Heart right ventricle (tissue), 16 donors: Measurements from ENCODE around the gene MTCH2. TPM values are rescaled to one million over a fixed set of nuclear protein-coding genes. Genes with fewer than 3 reads are reported as not detected.
"Not testable (repeated sequence)": the region's sequence is repeated elsewhere in the genome, so short reads cannot be mapped to it uniquely, and the experiment has no call there.

ENCODE experiments used
- ATAC-seq, 8 donors: fragments of 200-7000 bp; cut with Tn5 transposase; one replicate each; pipeline ENCODE4 v1.9.1; 2020; ENCODE audit warnings: mild to moderate bottlenecking in 8 of 8, moderate library complexity in 8 of 8, moderate number of reproducible peaks in 1 of 8
- DNase-seq, 2 donors: peaks; one replicate each; pipeline ENCODE4 v3.0.0-alpha.2; 2020
- H3K27ac ChIP-seq, 10 donors: fragments of 200-600 bp; sonication (generic) in 2 of 10; one replicate each; pipeline versions ENCODE4 v1.5.0 to v1.8.0; 2020 to 2022; ENCODE audit warnings: mild to moderate bottlenecking in 3 of 10
- H3K27me3 ChIP-seq, 7 donors: fragments of 200-600 bp; one replicate each; pipeline ENCODE4 v1.8.0; 2021 to 2022; ENCODE audit warnings: mild to moderate bottlenecking in 2 of 7
- H3K36me3 ChIP-seq, 9 donors: fragments of 200-600 bp; sonication (generic) in 1 of 9; one replicate each; pipeline versions ENCODE4 v1.5.0 to v1.8.0; 2020 to 2022; ENCODE audit warnings: mild to moderate bottlenecking in 2 of 9
- H3K4me1 ChIP-seq, 9 donors: fragments of 200-600 bp; sonication (generic) in 1 of 9; one replicate each; pipeline versions ENCODE4 v1.5.0 to v1.8.0; 2020 to 2022; ENCODE audit warnings: mild to moderate bottlenecking in 4 of 9
- H3K4me3 ChIP-seq, 10 donors: fragments of 200-600 bp; sonication (generic) in 2 of 10; one replicate each; pipeline versions ENCODE4 v1.5.0 to v1.8.0; 2020 to 2022; ENCODE audit warnings: mild to moderate bottlenecking in 7 of 10, moderate library complexity in 2 of 10
- H3K9me3 ChIP-seq, 11 donors: fragments of 200-600 bp in 10 of 11; sonication (generic) in 2 of 11; one replicate each; pipeline versions ENCODE4 v1.5.0 to v1.8.0; 2013 to 2022; ENCODE audit warnings: mild to moderate bottlenecking in 2 of 11, control low read depth in 1 of 11, moderate library complexity in 1 of 11
- WGBS, 2 donors: extraction: QIAGEN DNeasy Blood & Tissue Kit; methylation state at CpG; one replicate each; pipeline ENCODE4 v1.1.7; 2013; ENCODE audit warnings: inconsistent platforms in 1 of 2; 5-methylcytosine and 5-hydroxymethylcytosine counted together
- intact Hi-C, 10 donors: fragments of 100-400 bp; cut with DNase I; formaldehyde crosslinking; loops; one replicate each; pipeline versions ENCODE4 v1.11.1 to v1.14.2; 2022
- polyA plus RNA-seq, 2 donors: library from polyadenylated mRNA; stranded (reverse); fragments of 200-250 nt; gene quantifications; one replicate each; pipeline ENCODE4 v1.2.3, GENCODE V29; 2013
- total RNA-seq, 10 donors: library from RNA; stranded (reverse); fragmentation: NEBNext Ultra II Directional in 3 of 10; extraction: Animal tissue kit (Norgen Biotek cat#: 25700) in 3 of 10; gene quantifications; one replicate each; pipeline versions ENCODE4 v1.2.1 to v1.2.4, GENCODE V29; 2021 to 2023
- TF ChIP-seq, protein P1 (sequence below), 9 donors: fragments of 200-600 bp; sonication (generic) in 2 of 9; IDR thresholded peaks; one replicate each; pipeline versions ENCODE4 v1.5.0 to v1.8.0; 2021 to 2022; ENCODE audit warnings: antibody characterized with exemption in 9 of 9, mild to moderate bottlenecking in 5 of 9, moderate library complexity in 1 of 9
- donor health status: Arrhythmogenic right ventricular cardiomyopathy.
- donor health status: ischemic (EF 13 %, LVEDD 7.1; RV severe dilation, severe dysfunction).
- donor health status: healthy with polysubstance abuse.
- donor health status: DM: no; HTN: yes; CAD: no.
- donor health status: DM: no; HTN: no; CAD: no.
- donor health status: ischemic (EF 25% LVEDD 6.9; RV normal size, moderate dysfunction).
- donor health status: ischemic (EF 25% LVEDD 5.7; RV mildly dilated, moderate dysfunction).
- donor health status: healthy.
- donor health status: DM: yes; HTN: yes; CAD: no.
- donor health status: Ischemic cardiomyopathy.
- donor health status: ischemic (EF 35%, LVEDD 5.7; RV mildly dilated, moderate dysfunction).
- donor health status: nonischemic (EF 11% LVEDD 7.7; RV severe dilation, severe dysfunction).
- donor health status: DM: yes; HTN: yes; CAD: no.
- donor health status: PGD.
- donor health status: ischemic (EF 29% LVEDD 5.4; RV normal size, mild dysfunction).
- donor health status: nonischemic (EF 23%, LVEDD 6.1; RV moderate dilation, normal function).

The MTCH2 gene
- total and polyA plus RNA-seq, 12 donors: 23.8 to 137 (median 104) TPM

DNA sequence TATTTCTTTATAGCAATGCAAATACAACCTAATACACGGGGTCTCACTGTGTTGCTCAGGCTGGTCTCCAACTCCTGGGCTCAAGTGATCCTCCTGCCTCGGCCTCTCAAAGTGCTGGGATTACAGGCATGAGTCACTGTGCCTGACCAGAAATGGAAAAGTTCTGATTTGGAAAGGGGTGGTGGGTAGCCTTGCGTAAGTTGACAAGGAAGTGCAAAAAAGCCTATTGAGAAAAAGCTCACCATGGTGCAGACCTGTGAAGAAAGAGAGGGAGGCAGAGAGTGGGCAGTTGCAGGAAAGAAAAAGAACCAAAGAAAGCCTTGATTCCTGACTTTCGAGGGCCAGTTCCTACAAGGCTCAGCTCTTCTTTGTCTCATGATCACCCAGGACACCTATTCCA lies 45.8 kb upstream of the MTCH2 start:
- no peaks in the 10 kb centered on the region for H3K4me1 ChIP-seq
- H3K27ac ChIP-seq: no peak overlapping the region
- ATAC-seq: no peak
- no peaks in the 10 kb centered on the region for H3K9me3 ChIP-seq
- intact Hi-C loops: no loop called here
- DNase-seq: no peak
- no peaks in the 10 kb centered on the region for H3K36me3 ChIP-seq
- H3K4me3 ChIP-seq: no peak overlapping the region
- 94 to 95% methylated on average over 4 of the region's 4 CpGs for WGBS, 2 donors
- TF ChIP-seq, protein P1, sequence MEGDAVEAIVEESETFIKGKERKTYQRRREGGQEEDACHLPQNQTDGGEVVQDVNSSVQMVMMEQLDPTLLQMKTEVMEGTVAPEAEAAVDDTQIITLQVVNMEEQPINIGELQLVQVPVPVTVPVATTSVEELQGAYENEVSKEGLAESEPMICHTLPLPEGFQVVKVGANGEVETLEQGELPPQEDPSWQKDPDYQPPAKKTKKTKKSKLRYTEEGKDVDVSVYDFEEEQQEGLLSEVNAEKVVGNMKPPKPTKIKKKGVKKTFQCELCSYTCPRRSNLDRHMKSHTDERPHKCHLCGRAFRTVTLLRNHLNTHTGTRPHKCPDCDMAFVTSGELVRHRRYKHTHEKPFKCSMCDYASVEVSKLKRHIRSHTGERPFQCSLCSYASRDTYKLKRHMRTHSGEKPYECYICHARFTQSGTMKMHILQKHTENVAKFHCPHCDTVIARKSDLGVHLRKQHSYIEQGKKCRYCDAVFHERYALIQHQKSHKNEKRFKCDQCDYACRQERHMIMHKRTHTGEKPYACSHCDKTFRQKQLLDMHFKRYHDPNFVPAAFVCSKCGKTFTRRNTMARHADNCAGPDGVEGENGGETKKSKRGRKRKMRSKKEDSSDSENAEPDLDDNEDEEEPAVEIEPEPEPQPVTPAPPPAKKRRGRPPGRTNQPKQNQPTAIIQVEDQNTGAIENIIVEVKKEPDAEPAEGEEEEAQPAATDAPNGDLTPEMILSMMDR (IDR thresholded peaks at IDR 0.05): no peak
- H3K27me3 ChIP-seq: no peaks in the 10 kb centered on the region

DNA sequence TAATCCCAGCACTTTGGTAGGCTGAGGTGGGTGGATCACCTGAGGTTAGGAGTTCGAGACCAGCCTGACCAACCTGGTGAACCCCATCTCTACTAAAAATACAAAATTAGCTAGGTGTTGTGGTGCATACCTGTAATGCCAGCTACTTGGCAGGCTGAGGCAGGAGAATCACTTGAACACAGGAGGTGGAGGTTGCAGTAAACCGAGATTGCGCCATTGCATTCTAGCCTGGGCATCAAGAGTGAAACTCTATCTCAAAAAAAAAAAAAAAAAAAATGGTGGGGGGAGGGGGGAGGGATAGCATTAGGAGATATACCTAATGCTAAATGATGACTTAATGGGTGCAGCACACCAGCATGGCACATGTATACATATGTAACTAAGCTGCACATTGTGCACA lies 44.3 kb upstream of the MTCH2 start:
- H3K9me3 ChIP-seq, ATAC-seq, H3K36me3 ChIP-seq, H3K27ac ChIP-seq, H3K4me3 ChIP-seq, H3K4me1 ChIP-seq, intact Hi-C loops, DNase-seq, H3K27me3 ChIP-seq: not testable (repeated sequence)
- 95% methylated on average over 3 of the region's 3 CpGs for WGBS, 2 donors

DNA sequence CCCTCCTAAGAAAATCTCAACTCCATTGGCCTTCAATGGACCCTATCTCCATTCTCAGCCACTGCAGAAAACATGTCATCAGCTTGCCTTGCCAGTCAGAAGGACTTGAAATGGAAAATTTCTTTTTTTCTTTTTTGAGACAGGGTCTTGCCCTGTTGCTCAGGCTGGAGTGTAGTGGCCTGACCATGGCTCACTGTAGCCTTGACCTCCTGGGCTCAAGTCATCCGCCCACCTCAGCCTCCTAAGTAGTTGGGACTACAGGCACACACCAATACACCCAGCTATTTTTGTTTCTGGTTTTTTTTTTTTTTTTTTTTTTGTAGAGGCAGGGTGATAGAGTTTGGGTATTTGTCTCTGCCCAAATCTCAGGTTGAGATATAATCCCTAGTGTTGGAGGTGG lies 43.8 kb upstream of the MTCH2 start:
- ATAC-seq (no peak), DNase-seq (no peak)
- intact Hi-C loops: no loop called here
- 96 to 100% methylated on average over 1 of the region's 1 CpG for WGBS, 2 donors
- H3K4me1 ChIP-seq: no peaks in the 10 kb centered on the region
- TF ChIP-seq, protein P1 (IDR thresholded peaks at IDR 0.05): no peak
- H3K36me3 ChIP-seq: no peaks in the 10 kb centered on the region
- no peak overlapping the region for H3K4me3 ChIP-seq
- no peaks in the 10 kb centered on the region for H3K27me3 ChIP-seq
- H3K27ac ChIP-seq: no peak overlapping the region
- H3K9me3 ChIP-seq: no peaks in the 10 kb centered on the region

DNA sequence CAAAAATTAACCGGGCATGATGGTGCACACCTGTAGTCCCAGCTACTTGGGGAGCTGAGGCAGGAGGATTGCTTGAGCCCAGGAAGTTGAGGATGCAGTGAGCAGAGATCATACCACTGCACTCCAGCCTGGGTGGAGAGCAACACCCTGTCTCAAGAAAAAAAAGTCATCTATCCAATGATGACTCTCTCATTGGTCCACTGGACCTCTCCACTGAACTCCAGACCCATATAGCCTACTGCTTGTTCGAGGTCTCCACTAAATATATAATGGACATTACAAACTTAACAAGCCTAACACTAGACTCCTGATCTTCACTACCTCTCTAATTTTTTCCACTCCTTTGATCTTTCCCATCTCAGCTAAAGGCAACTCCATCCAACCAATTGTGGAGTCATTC lies 33.5 kb upstream of the MTCH2 start:
- TF ChIP-seq, protein P1 (IDR thresholded peaks at IDR 0.05): no peak
- Histone ChIP-seq H3K4me3 (no peak overlapping the region), H3K9me3 (no peaks in the 10 kb centered on the region), H3K27me3 (peaks cover 0 to 2% (median 0%) of the 10 kb centered on the region in 7 donors), H3K4me1 (no peaks in the 10 kb centered on the region), H3K27ac (no peak overlapping the region), H3K36me3 (no peaks in the 10 kb centered on the region)
- DNase-seq (no peak), ATAC-seq (no peak)
- intact Hi-C loops: no loop called here
- WGBS, 2 donors: 82 to 90% methylated on average over 2 of the region's 2 CpGs

DNA sequence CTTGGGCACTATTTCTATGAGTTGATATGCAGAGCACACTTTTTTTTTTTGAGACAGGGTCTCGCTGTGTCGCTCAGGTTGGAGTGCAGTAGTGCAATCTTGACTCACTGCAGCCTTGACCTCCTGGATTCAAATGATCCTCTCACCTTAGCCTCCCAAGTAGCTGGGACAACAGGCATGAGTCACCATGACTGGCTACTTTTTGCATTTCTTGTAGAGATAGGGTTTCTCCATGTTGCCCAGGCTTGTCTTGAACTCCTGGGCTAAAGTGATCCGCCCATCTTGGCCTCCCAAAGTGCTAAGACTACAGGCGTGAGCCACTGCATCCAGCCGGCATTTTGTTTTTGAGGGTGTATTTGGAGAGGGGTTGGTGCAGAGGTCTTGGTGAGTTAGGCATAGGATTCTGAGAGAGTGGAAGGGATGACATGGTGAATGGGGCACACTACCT lies 29.9 kb upstream of the MTCH2 start:
- intact Hi-C loops: no loop called here
- DNase-seq (no peak), ATAC-seq (no peak)
- no peak overlapping the region for H3K27ac ChIP-seq
- H3K27me3 ChIP-seq: no peaks in the 10 kb centered on the region
- WGBS, 2 donors: 95% methylated on average over 5 of the region's 5 CpGs
- no peaks in the 10 kb centered on the region for H3K4me1 ChIP-seq
- TF ChIP-seq, protein P1 (IDR thresholded peaks at IDR 0.05): no peak
- no peak overlapping the region for H3K4me3 ChIP-seq
- H3K36me3 ChIP-seq: no peaks in the 10 kb centered on the region
- no peaks in the 10 kb centered on the region for H3K9me3 ChIP-seq
